GM21786 (cell line): ENCODE data around the gene DCN.

Source experiments
- ATAC-seq: cut with Tn5 transposase; IDR thresholded peaks from one replicate; pipeline ENCODE4 v1.9.1; 2021; ENCODE audit not compliant: unreplicated experiment

The DCN gene

DNA sequence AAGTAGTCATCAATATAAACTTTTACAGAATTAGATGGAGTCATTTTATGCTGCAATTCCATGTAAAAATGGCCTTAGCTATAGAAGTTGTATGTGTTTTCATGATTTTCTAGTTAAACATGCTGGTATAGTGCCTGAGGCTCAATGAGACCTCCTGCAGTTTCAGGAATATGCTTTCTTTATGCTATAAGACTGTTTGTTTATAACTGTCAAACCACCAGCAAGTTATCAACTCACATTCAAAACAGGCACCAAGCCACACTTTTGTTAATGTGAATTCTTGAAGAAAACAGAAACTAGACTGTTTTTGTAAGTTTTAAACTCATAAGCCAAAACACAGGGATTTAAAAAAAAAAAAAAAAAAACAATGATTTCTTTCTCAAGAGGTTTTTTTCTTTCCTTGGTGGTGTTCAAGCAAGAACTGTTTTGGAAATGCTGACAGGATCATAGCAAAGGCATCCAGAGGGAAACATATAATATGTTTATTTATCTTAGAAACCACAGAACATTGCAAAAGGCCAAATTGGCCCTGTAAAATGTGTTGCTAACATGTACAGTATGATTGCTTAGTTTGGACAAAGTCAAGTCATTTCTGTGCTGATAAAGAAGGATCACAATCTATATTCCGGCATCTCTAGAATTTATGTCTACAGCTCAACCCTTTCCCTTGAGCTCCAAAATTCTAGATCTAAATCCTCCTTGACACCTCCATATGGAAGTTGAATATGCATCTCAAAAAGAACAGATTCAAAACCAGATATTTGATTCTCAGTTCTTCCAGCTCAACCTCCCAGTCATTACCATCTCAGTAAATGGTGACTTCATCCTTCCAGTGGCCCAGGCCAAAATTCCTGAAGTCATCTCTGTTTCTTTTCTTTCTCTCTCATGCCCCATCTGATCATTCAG, 42.3 kb downstream of the DCN start:
- ATAC-seq, result no peak

DNA sequence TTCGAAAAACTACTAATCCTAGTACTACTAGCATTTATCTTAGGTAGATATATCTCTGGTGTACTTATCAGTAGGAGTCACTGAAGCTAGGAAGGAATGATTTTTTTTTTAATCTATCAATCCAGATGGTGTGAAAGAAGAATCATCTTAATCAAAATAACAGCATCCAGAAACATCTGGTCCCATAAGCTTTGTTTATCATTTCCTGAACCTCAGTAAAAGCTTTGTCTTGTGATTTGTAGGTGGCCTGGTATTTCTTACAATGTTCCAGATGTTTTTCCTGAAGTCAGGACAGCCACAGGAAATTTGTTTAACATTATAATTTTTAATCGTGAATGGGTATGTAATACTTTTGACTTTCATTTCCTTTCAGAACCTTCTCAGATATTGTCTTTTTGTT, 43.3 kb downstream of the DCN start:
- no peak for ATAC-seq

DNA sequence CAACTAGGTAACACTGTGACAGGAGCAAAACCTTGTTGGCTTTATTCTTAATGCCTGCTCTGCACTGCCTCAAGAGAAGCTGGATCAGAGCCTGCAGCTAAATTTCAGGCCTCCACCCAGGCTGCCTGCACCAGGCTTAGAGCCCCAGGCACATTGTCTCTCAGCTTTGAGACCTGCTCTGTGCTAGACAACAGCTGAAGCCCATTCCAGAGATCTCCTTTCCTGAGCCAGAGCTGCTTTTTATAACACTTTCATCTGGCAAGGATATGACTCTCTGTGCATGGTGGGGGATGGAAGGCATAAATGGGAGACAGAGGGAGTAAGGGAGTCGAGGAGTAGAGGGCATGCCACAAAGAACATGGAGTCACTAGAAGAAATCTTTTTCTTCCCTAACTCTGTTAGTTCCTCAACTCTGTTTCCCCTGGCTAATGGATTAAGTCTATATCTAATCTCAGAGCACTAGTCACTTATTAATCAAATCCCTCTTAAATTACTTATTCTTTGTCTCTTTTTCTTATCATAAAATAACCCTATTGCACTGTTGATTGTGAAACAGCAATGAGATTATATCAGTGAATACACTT, 44.2 kb downstream of the DCN start:
- no peak for ATAC-seq

GRCh38 chr12:91133871-91134270, 48.7 kb downstream of the DCN start:
- no peak for ATAC-seq

DNA sequence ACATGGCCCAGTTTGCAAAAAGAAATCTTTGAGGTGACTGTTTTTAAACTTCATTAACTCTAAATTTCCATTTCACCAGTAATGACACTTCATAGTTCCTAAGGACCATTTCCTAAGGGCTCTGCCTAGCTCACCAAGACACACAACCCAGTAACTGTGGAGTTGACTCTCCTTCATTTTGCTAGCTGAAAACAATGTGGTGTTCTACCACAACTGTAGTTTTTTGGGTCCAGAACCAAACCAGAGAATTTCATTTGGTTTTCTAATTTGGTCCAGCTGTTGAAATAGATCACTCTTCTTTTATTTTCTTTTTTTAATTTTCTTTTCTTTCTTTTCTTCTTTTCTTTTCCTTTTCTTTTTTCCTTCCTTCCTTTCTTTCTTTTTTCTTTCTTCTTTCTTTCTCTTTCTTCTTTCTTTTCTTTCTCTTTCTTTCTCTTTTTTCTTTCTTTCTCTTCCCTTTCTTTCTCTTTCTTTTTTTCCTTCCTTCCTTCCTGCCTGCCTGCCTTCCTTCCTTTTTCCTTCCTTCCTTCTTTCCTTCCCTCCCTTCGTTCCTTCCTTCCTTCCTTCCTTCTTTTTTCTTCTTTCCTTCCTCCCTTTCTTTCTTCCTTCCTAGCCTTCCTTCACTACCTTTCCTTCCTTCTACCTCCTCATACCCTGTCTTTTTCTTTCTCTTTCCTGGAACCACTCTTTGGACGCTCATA, 52.8 kb downstream of the DCN start:
- ATAC-seq, result no peak

DNA sequence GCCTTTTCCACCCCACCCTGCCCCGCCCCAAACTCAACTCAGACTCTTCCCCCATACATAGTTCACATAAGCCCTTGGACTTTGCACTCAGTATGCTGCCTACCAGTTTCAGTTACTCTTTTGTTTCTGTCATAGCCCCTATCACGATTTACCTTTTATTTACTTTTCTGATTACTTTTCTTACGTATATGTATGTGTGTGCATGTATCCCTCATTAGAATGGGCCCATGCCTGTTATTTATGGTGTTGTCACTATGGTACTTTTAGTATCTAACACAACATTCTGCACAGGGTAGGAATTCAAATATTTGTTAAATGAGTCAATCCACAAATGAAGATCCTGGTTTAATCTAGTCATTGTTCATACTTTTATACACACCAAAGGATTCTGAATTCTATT, 54.9 kb downstream of the DCN start:
- no peak for ATAC-seq

- ATAC-seq, result no peak
Observed at GRCh38 chr12:91127306-91127705, 55.3 kb downstream of the DCN start.

DNA sequence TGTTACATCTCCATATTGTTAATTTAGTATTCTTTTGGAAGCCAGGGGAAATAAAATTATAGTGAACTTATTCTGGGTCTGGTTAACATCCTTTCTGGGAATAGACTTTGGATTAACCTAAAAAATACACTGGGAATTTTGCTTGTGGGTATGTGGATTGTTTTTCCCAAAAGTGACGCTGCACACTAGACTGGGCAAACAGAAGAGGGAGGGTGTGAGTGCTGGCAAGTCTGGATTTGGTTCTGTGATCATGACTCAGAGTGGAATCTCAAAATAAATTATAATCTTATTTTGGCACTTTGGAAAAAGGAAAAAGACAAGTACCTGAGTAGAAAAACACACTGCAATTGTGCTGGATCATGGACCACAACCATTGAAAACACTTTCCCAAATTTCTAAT, 56.1 kb downstream of the DCN start:
- ATAC-seq, result no peak

DNA sequence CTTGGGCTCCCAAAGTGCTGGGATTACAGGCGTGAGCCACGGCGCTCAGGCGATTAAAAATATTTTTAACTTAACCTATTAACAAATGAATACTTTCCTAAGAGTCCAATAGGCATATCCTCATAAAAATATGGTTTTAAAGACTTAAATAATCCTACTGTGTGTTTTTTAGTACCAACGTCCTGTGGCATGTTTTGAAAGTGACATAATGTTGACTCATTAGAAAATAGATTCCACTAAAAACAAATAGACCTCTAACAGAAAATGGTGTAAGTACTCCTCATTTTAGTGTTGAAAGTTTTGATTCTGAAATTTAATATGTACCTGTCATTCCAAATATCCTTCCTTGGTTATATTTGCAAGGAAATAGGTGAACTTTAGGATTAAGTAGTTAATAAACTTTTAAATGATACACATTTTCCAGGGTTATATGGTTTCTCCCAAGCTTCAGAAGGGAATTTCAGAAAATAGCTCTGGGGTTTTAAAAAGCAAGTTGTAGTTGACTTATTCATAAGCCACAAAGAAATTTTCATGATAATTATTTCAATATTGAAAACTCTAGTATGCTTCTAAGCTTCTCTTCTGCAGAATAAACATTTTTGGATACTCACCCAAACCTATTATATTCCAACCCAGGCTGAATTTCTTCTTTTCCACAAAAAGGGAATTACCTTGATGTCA, 59.2 kb downstream of the DCN start:
- no peak for ATAC-seq

GRCh38 chr12:91120781-91121180, 61.8 kb downstream of the DCN start:
- ATAC-seq, result no peak

GRCh38 chr12:91119089-91119488, 63.5 kb downstream of the DCN start:
- ATAC-seq, result no peak

DNA sequence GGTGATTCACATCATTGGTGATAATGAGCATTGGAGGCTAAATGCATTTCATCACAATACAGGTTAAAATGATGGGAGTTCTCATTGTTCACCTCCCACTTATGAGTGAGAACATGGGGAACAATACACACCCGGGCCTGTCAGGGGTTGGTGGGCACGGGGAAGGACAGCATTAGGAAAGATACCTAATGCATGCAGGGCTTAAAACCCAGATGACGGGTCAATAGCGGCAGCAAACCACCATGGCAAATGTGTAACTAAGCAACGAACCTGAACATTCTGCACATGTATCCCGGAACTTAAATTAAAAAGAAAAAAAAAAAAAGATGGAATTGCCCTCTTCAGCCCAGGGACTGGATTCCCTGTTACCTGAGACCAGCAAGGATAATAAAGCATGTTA, 69.0 kb downstream of the DCN start:
- no peak for ATAC-seq

- ATAC-seq, result no peak
Observed at GRCh38 chr12:91111366-91112325, 71.0 kb downstream of the DCN start, which contains the start of gene LUM. Gene LUM (minus strand): TSS chr12:91111494. CDS start chr12:91108979, 2,515 bp downstream.

GRCh38 chr12:91110311-91110924, 72.2 kb downstream of the DCN start:
- no peak for ATAC-seq

- ATAC-seq, result no peak
Observed at GRCh38 chr12:91109581-91110310, 72.9 kb downstream of the DCN start.

- peak; percentile 77 for ATAC-seq
Observed at GRCh38 chr12:91109148-91109564, 73.5 kb downstream of the DCN start.

DNA sequence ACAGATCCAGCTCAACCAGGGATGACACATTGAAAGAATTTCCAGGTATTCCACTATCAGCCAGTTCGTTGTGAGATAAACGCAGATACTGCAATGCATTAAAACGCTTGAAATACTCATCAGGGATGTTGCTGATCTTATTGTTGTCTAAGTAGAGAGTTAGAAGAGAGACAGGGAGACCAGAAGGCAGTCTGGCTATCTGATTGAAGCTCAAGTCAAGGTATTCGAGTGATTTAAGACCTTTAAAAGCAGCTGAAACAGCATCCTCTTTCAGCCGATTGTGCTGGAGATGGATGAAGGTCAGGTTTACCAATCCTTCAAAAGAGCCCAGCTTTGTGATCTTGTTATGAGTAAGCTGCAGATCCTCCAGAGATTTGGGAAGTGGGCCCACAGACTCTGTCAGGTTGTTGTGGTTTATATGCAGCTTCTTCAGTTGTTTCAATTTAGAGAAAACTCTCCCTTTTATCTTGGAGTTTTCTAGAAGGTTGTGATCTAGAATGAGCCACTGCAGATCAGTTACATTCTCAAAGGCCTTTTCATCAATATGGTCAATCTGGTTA, 74.3 kb downstream of the DCN start:
- ATAC-seq, result no peak

- no peak for ATAC-seq
Observed at GRCh38 chr12:91106283-91106682, 76.3 kb downstream of the DCN start.

DNA sequence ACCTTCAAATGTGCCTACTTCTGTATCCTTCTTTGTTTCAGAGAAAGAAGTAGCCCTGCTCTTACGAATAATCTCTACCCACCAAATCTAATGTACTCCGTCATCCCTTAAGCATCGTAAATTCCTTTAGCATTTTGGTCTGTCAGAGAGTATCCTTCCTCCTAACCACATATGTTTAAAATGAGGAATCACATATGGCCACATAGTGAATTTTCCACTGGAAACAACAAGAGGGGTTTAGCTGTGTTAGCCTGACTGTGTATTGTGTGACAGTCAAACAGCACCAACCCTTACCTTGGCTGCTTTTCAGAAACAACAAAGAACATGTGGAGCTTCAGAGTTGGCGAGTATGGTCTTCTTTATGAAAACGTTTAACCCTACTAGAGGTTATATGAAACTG, 76.8 kb downstream of the DCN start:
- no peak for ATAC-seq
